Prostate gland (tissue), 2 donors: ENCODE data around the gene DOP1A.

ENCODE experiments used
- POLR2A ChIP-seq: fragments of 450-650 bp; IDR thresholded peaks from one replicate; pipeline ENCODE4 v1.6.1; 2016; ENCODE audit warnings: antibody characterized with exemption, mild to moderate bottlenecking
- POLR2AphosphoS5 ChIP-seq: sonication (generic); formaldehyde crosslinking; IDR thresholded peaks from one replicate; pipeline ENCODE4 v1.6.1; 2017; ENCODE audit warnings: antibody characterized with exemption
- TF ChIP-seq, protein P1 (sequence below), 4 experiments: fragments of 200-600 bp in 2 of 4; fragments of 450-650 bp in 2 of 4; sonication (generic) in 2 of 4; IDR thresholded peaks; 1 replicate in 3 of 4; 2 replicates in 1 of 4; pipeline ENCODE4 v1.5.1; 2016 to 2019; ENCODE audit warnings: antibody characterized with exemption in 4 of 4, mild to moderate bottlenecking in 2 of 4, moderate library complexity in 2 of 4

DNA sequence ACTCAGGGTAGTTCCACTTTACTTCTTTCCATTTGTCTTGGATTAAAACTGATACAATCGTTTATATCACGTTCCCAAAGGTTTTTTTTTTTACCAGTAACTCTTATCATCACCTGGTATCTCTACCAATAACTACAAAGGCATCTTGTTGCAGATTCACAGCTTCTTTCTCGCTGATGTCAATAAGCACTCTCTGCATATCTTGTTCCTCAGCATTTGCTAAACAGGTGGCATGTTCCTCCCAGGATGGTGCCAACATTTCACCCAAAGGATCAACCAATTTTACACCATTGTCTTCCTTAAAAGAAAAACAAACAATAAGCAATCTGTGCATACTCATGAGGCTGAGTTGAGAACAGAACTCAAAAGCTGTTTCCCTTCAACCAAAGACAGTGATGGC, 121.0 kb downstream of the DOP1A start:
- TF ChIP-seq, protein P1, sequence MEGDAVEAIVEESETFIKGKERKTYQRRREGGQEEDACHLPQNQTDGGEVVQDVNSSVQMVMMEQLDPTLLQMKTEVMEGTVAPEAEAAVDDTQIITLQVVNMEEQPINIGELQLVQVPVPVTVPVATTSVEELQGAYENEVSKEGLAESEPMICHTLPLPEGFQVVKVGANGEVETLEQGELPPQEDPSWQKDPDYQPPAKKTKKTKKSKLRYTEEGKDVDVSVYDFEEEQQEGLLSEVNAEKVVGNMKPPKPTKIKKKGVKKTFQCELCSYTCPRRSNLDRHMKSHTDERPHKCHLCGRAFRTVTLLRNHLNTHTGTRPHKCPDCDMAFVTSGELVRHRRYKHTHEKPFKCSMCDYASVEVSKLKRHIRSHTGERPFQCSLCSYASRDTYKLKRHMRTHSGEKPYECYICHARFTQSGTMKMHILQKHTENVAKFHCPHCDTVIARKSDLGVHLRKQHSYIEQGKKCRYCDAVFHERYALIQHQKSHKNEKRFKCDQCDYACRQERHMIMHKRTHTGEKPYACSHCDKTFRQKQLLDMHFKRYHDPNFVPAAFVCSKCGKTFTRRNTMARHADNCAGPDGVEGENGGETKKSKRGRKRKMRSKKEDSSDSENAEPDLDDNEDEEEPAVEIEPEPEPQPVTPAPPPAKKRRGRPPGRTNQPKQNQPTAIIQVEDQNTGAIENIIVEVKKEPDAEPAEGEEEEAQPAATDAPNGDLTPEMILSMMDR (IDR thresholded peaks at IDR 0.05): no peak
- TF ChIP-seq POLR2A (no peak), POLR2AphosphoS5 (peak; percentile 8)
